BE2C (cell line): ENCODE measurements around the gene MT1M.

ENCODE experiments used
- DNase-seq: peaks from one replicate; pipeline ENCODE4 v3.0.0-alpha.2; 2020
- H3K27me3 ChIP-seq: fragments of 250-450 bp; sonication (Bioruptor Pico); 2 replicates; pipeline ENCODE4 v1.5.1; 2020; ENCODE audit warnings: mild to moderate bottlenecking
- H3K36me3 ChIP-seq: fragments of 250-450 bp; sonication (Bioruptor Pico); 2 replicates; pipeline ENCODE4 v1.5.1; 2020; ENCODE audit warnings: mild to moderate bottlenecking
- H3K4me1 ChIP-seq: fragments of 250-450 bp; sonication (Bioruptor Pico); 2 replicates; pipeline ENCODE4 v1.5.1; 2020
- H3K4me3 ChIP-seq: 2 replicates; pipeline ENCODE4 v1.5.1; 2011; ENCODE audit warnings: low read depth, low read length
- H3K9me3 ChIP-seq: fragments of 250-450 bp; sonication (Bioruptor Pico); 2 replicates; pipeline ENCODE4 v1.5.1; 2020
- TF ChIP-seq, protein P1 (sequence below): IDR thresholded peaks from 2 replicates; pipeline ENCODE4 v1.5.1; 2012; ENCODE audit warnings: mild to moderate bottlenecking, low read depth, low read length

MT1M gene

DNA sequence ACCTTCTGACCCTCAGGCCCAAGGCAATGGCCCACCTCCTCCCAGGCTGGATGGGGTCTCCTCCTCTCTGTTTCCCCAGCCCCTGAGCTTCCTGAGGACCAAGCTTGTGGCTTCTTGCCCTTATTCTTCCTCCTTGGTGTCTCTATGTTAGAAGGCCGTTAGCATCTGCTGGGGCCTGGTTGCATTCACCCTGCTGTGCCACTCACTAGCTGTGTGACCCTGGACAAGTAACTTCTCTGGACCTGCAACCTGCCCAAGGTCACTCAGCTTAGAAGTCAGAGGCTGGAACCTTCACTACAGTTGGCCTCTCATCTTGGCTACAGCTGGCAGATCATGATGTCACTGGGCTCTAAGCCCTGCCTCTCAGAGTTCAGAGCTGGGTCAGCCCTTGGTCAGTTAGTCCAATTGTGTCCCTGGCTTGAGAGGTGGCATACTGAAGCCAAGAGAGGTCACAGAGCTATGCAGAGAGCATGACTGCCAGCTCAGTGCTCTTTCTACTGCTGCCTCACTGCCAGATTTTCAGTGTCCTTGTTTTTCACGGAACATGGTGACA is 21.1 kb upstream of the MT1M start:
- Histone ChIP-seq H3K27me3 (no peaks in the 10 kb centered on the region), H3K4me1 (peaks cover 3% of the 10 kb centered on the region; the same call in 1 of the 2 replicates), H3K4me3 (no peak overlapping the region), H3K9me3 (no peaks in the 10 kb centered on the region), H3K36me3 (no peaks in the 10 kb centered on the region)
- DNase-seq, result no peak
- TF ChIP-seq, protein P1, sequence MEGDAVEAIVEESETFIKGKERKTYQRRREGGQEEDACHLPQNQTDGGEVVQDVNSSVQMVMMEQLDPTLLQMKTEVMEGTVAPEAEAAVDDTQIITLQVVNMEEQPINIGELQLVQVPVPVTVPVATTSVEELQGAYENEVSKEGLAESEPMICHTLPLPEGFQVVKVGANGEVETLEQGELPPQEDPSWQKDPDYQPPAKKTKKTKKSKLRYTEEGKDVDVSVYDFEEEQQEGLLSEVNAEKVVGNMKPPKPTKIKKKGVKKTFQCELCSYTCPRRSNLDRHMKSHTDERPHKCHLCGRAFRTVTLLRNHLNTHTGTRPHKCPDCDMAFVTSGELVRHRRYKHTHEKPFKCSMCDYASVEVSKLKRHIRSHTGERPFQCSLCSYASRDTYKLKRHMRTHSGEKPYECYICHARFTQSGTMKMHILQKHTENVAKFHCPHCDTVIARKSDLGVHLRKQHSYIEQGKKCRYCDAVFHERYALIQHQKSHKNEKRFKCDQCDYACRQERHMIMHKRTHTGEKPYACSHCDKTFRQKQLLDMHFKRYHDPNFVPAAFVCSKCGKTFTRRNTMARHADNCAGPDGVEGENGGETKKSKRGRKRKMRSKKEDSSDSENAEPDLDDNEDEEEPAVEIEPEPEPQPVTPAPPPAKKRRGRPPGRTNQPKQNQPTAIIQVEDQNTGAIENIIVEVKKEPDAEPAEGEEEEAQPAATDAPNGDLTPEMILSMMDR, result no peak

DNA sequence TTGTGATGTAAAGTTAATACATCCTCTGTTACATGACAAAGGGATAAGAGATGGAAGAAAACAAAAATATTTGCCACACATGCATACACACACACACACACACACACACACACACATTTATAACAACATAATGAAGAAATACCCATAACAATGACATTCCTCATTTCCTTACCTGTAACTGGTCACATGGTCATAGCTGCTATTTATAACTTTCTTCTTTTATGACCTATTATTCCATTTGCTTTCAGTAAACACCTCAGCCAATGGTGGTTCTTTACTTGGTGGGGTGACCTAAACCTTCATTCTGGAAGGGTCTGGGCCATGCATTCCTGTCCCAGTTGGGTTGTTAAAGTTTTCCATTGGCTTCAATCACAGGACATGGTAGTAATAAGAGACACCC is 18.8 kb upstream of the MT1M start:
- no peaks in the 10 kb centered on the region for H3K4me1 ChIP-seq
- DNase-seq, result no peak
- H3K27me3 ChIP-seq, result no peaks in the 10 kb centered on the region
- TF ChIP-seq, protein P1, result no peak
- no peaks in the 10 kb centered on the region for H3K9me3 ChIP-seq
- H3K4me3 ChIP-seq, result no peak overlapping the region
- H3K36me3 ChIP-seq, result no peaks in the 10 kb centered on the region

DNA sequence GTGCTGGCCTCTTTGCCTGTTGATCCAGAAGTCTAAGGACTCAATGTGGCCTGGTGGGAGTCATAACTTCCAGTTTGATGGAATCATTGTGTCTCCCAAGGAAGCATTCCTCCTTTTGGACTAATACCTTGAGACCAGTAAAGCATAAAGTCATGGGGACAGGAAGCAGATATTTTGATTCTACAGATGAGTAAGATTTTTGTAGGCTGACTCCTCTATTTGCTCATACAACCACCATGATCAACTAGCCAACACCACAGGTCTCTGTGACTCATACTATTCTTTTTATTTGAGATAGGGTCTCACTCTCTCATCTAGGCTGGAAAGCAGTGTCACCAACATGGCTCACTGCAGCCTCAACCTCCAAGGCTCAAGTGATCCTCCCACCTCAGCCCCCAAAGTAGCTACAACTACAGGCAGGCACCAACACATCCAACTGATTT is 17.9 kb upstream of the MT1M start:
- no peaks in the 10 kb centered on the region for H3K9me3 ChIP-seq
- H3K4me3 ChIP-seq, result no peak overlapping the region
- TF ChIP-seq, protein P1, result no peak
- H3K27me3 ChIP-seq, result no peaks in the 10 kb centered on the region
- DNase-seq, result no peak
- no peaks in the 10 kb centered on the region for H3K36me3 ChIP-seq
- H3K4me1 ChIP-seq, result no peaks in the 10 kb centered on the region

DNA sequence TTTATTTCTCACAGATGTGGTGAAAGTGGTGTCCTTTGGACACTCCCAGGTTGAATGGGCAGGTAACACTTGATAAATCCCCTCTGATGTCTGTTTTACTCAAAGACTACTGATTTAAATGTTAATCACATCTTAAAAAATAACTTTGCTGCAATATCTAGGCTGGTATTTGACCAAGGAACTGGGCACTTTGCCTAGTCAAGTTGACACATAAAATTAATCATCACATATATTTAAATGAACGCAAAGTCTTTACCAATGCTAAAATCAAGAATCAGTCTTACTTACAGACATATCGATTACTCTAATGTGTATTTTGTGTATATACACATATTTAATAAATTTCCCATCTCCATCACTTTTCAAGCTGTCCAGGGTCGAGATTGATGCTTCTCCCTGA is 17.1 kb upstream of the MT1M start:
- Histone ChIP-seq H3K36me3 (no peaks in the 10 kb centered on the region), H3K9me3 (no peaks in the 10 kb centered on the region), H3K27me3 (no peaks in the 10 kb centered on the region), H3K4me3 (no peak overlapping the region), H3K4me1 (no peaks in the 10 kb centered on the region)
- TF ChIP-seq, protein P1, result no peak
- no peak for DNase-seq

DNA sequence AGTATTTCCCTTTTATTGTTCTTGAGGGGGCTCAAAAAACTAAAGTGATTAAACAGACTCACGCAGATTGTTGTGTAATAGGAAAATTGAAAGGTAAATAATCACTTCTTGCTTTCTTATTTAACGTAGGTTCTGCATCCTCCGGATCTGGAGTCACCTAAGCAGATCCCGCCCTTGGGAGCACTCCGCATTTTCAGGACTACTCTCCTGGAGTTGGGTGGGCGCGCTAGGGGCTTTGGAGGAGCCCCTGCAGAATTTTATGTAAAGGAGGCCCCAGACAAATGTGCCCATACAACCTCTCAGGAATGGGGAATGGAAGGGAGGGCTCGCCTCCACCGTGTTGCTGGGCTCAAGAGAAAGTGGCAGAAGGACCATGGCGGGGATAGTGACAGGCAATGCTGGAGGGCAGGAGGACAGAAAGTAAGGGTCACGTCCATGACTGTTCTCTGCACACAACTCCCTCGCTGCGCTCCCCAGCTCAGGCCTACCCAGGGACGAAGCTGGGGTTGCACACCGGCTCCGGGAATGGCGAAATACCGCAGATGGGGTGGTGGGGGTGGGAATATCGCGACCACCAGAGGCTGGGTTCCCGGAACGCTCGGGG is 15.7 kb upstream of the MT1M start:
- no peak for DNase-seq
- Histone ChIP-seq H3K36me3 (no peaks in the 10 kb centered on the region), H3K9me3 (no peaks in the 10 kb centered on the region), H3K27me3 (no peaks in the 10 kb centered on the region), H3K4me1 (no peaks in the 10 kb centered on the region), H3K4me3 (no peak overlapping the region)
- TF ChIP-seq, protein P1, result no peak
